ENCODE data around the gene NREP.
A peak's percentile ranks its signal among the peaks of the same experiment; 100 is the strongest.

NREP gene

GRCh38 chr5:111735583-111736270 is 21.3 kb downstream of the NREP start:
- peaks cover 46% of the 10 kb centered on the region for H3K36me3 ChIP-seq (ENCODE audit: insufficient read depth, low read length)

GRCh38 chr5:111734597-111734996 is 22.4 kb downstream of the NREP start:
- H3K4me1 ChIP-seq (ENCODE audit: insufficient read depth, low read length), result peaks cover 38% of the 10 kb centered on the region
- peaks cover 56% of the 10 kb centered on the region for H3K36me3 ChIP-seq (ENCODE audit: insufficient read depth, low read length)
- H3K27ac ChIP-seq (ENCODE audit: low read depth, low read length), result no peak overlapping the region
- H3K27me3 ChIP-seq (ENCODE audit: insufficient read depth, low read length), result no peaks in the 10 kb centered on the region
- no CpG with 5 or more reads among the region's 3 CpGs for WGBS
- no peaks in the 10 kb centered on the region for H3K9me3 ChIP-seq (ENCODE audit: insufficient read depth, low read depth, low read length)
- H3K9ac ChIP-seq (ENCODE audit: low read depth, low read length), result no peak overlapping the region
- H3K4me3 ChIP-seq (ENCODE audit: low read length), result no peak overlapping the region

More at GRCh38 chr5:111735583-111736270, 21.3 kb downstream of the NREP start:
- WGBS, result 74% methylated on average over 7 of the region's 8 CpGs
- Histone ChIP-seq H3K9ac (ENCODE audit: low read depth, low read length) (no peak overlapping the region), H3K9me3 (ENCODE audit: insufficient read depth, low read depth, low read length) (no peaks in the 10 kb centered on the region), H3K27ac (ENCODE audit: low read depth, low read length) (no peak overlapping the region), H3K27me3 (ENCODE audit: insufficient read depth, low read length) (no peaks in the 10 kb centered on the region), H3K4me3 (ENCODE audit: low read length) (no peak overlapping the region), H3K4me1 (ENCODE audit: insufficient read depth, low read length) (peaks cover 42% of the 10 kb centered on the region)

- no peaks in the 10 kb centered on the region for H3K27me3 ChIP-seq (ENCODE audit: insufficient read depth, low read length)
- H3K36me3 ChIP-seq (ENCODE audit: insufficient read depth, low read length), result peaks cover 61% of the 10 kb centered on the region
- H3K4me3 ChIP-seq (ENCODE audit: low read length), result no peak overlapping the region
- H3K9ac ChIP-seq (ENCODE audit: low read depth, low read length), result no peak overlapping the region
- no peaks in the 10 kb centered on the region for H3K9me3 ChIP-seq (ENCODE audit: insufficient read depth, low read depth, low read length)
- peaks cover 32% of the 10 kb centered on the region for H3K4me1 ChIP-seq (ENCODE audit: insufficient read depth, low read length)
- H3K27ac ChIP-seq (ENCODE audit: low read depth, low read length), result no peak overlapping the region
- WGBS, result 94% methylated on average over 5 of the region's 6 CpGs
Measured at GRCh38 chr5:111734013-111734412, 23.0 kb downstream of the NREP start.

- peaks cover 65% of the 10 kb centered on the region for H3K36me3 ChIP-seq (ENCODE audit: insufficient read depth, low read length)
- H3K9me3 ChIP-seq (ENCODE audit: insufficient read depth, low read depth, low read length), result no peaks in the 10 kb centered on the region
- H3K4me1 ChIP-seq (ENCODE audit: insufficient read depth, low read length), result peaks cover 28% of the 10 kb centered on the region
- no peak overlapping the region for H3K9ac ChIP-seq (ENCODE audit: low read depth, low read length)
- H3K4me3 ChIP-seq (ENCODE audit: low read length), result no peak overlapping the region
- 92% methylated on average over 7 of the region's 7 CpGs for WGBS
- no peak overlapping the region for H3K27ac ChIP-seq (ENCODE audit: low read depth, low read length)
- no peaks in the 10 kb centered on the region for H3K27me3 ChIP-seq (ENCODE audit: insufficient read depth, low read length)
Measured at GRCh38 chr5:111733571-111733970, 23.4 kb downstream of the NREP start.

- Histone ChIP-seq H3K9me3 (ENCODE audit: insufficient read depth, low read depth, low read length) (no peaks in the 10 kb centered on the region), H3K9ac (ENCODE audit: low read depth, low read length) (no peak overlapping the region), H3K4me1 (ENCODE audit: insufficient read depth, low read length) (peaks cover 9% of the 10 kb centered on the region), H3K27me3 (ENCODE audit: insufficient read depth, low read length) (no peaks in the 10 kb centered on the region), H3K4me3 (ENCODE audit: low read length) (no peak overlapping the region), H3K27ac (ENCODE audit: low read depth, low read length) (no peak overlapping the region), H3K36me3 (ENCODE audit: insufficient read depth, low read length) (peaks cover 84% of the 10 kb centered on the region)
- WGBS, result 95% methylated on average over 7 of the region's 7 CpGs
Measured at GRCh38 chr5:111731638-111732037, 25.4 kb downstream of the NREP start.

GRCh38 chr5:111730659-111731382 is 26.2 kb downstream of the NREP start:
- WGBS, result 95% methylated on average over 8 of the region's 8 CpGs
- no peaks in the 10 kb centered on the region for H3K9me3 ChIP-seq (ENCODE audit: insufficient read depth, low read depth, low read length)
- no peak overlapping the region for H3K27ac ChIP-seq (ENCODE audit: low read depth, low read length)
- H3K9ac ChIP-seq (ENCODE audit: low read depth, low read length), result no peak overlapping the region
- H3K4me1 ChIP-seq (ENCODE audit: insufficient read depth, low read length), result peaks cover 1% of the 10 kb centered on the region; the same call in 1 of the 2 replicates
- H3K36me3 ChIP-seq (ENCODE audit: insufficient read depth, low read length), result peaks cover 89% of the 10 kb centered on the region
- H3K4me3 ChIP-seq (ENCODE audit: low read length), result no peak overlapping the region
- H3K27me3 ChIP-seq (ENCODE audit: insufficient read depth, low read length), result no peaks in the 10 kb centered on the region

- Histone ChIP-seq H3K27ac (ENCODE audit: low read depth, low read length) (no peak overlapping the region), H3K9me3 (ENCODE audit: insufficient read depth, low read depth, low read length) (no peaks in the 10 kb centered on the region), H3K9ac (ENCODE audit: low read depth, low read length) (no peak overlapping the region), H3K36me3 (ENCODE audit: insufficient read depth, low read length) (peaks cover 78% of the 10 kb centered on the region), H3K4me1 (ENCODE audit: insufficient read depth, low read length) (no peaks in the 10 kb centered on the region; the same call in 1 of the 2 replicates), H3K27me3 (ENCODE audit: insufficient read depth, low read length) (no peaks in the 10 kb centered on the region), H3K4me3 (ENCODE audit: low read length) (no peak overlapping the region)
- 84% methylated on average over 2 of the region's 3 CpGs for WGBS
Measured at GRCh38 chr5:111728941-111729340, 28.1 kb downstream of the NREP start.

- peaks cover 60% of the 10 kb centered on the region for H3K36me3 ChIP-seq (ENCODE audit: insufficient read depth, low read length)
- H3K9ac ChIP-seq (ENCODE audit: low read depth, low read length), result no peak overlapping the region
- H3K4me1 ChIP-seq (ENCODE audit: insufficient read depth, low read length), result no peaks in the 10 kb centered on the region
- no peaks in the 10 kb centered on the region for H3K27me3 ChIP-seq (ENCODE audit: insufficient read depth, low read length)
- no peaks in the 10 kb centered on the region for H3K9me3 ChIP-seq (ENCODE audit: insufficient read depth, low read depth, low read length)
- no peak overlapping the region for H3K27ac ChIP-seq (ENCODE audit: low read depth, low read length)
- H3K4me3 ChIP-seq (ENCODE audit: low read length), result no peak overlapping the region
- 93% methylated on average over 2 of the region's 2 CpGs for WGBS
Measured at GRCh38 chr5:111726986-111727385, 30.0 kb downstream of the NREP start.

GRCh38 chr5:111722140-111722539 is 34.9 kb downstream of the NREP start:
- 72% methylated on average over 2 of the region's 2 CpGs for WGBS
- peaks cover 16% of the 10 kb centered on the region for H3K36me3 ChIP-seq (ENCODE audit: insufficient read depth, low read length)
- H3K27me3 ChIP-seq (ENCODE audit: insufficient read depth, low read length), result no peaks in the 10 kb centered on the region
- H3K9me3 ChIP-seq (ENCODE audit: insufficient read depth, low read depth, low read length), result no peaks in the 10 kb centered on the region
- no peak overlapping the region for H3K4me3 ChIP-seq (ENCODE audit: low read length)
- H3K9ac ChIP-seq (ENCODE audit: low read depth, low read length), result no peak overlapping the region
- H3K4me1 ChIP-seq (ENCODE audit: insufficient read depth, low read length), result peaks cover 24% of the 10 kb centered on the region
- no peak overlapping the region for H3K27ac ChIP-seq (ENCODE audit: low read depth, low read length)

- WGBS, result 66% methylated on average over 2 of the region's 2 CpGs
- Histone ChIP-seq H3K27ac (ENCODE audit: low read depth, low read length) (peak overlapping the region; percentile 26; the same call in 1 of the 2 replicates), H3K4me1 (ENCODE audit: insufficient read depth, low read length) (peaks cover 24% of the 10 kb centered on the region), H3K27me3 (ENCODE audit: insufficient read depth, low read length) (no peaks in the 10 kb centered on the region), H3K9me3 (ENCODE audit: insufficient read depth, low read depth, low read length) (0 out of 2 replicates have a peak, but pooled peaks cover 2% of the 10 kb centered on the region), H3K36me3 (ENCODE audit: insufficient read depth, low read length) (peaks cover 4% of the 10 kb centered on the region), H3K9ac (ENCODE audit: low read depth, low read length) (no peak overlapping the region), H3K4me3 (ENCODE audit: low read length) (no peak overlapping the region)
Measured at GRCh38 chr5:111720333-111720890, 36.6 kb downstream of the NREP start.

- Histone ChIP-seq H3K27me3 (ENCODE audit: insufficient read depth, low read length) (no peaks in the 10 kb centered on the region), H3K9me3 (ENCODE audit: insufficient read depth, low read depth, low read length) (0 out of 2 replicates have a peak, but pooled peaks cover 2% of the 10 kb centered on the region), H3K27ac (ENCODE audit: low read depth, low read length) (no peak overlapping the region), H3K4me3 (ENCODE audit: low read length) (no peak overlapping the region), H3K9ac (ENCODE audit: low read depth, low read length) (no peak overlapping the region), H3K36me3 (ENCODE audit: insufficient read depth, low read length) (no peaks in the 10 kb centered on the region), H3K4me1 (ENCODE audit: insufficient read depth, low read length) (peaks cover 24% of the 10 kb centered on the region)
Measured at GRCh38 chr5:111719773-111720172, 37.2 kb downstream of the NREP start.

Data from HUES64 (cell line).